Gastroesophageal sphincter (tissue), 4 donors: ENCODE results near the gene JAGN1. TPM values are rescaled to one million over a fixed set of nuclear protein-coding genes. Genes with fewer than 3 reads are reported as not detected.

Source experiments
- ATAC-seq: fragments of 150-250 bp; one replicate; pipeline ENCODE4 v1.9.1; 2016; ENCODE audit warnings: mild to moderate bottlenecking, moderate library complexity
- H3K27ac ChIP-seq, 4 donors: fragments of 200-600 bp; sonication (generic) in 3 of 4; 1 replicate in 3 of 4; 2 replicates in 1 of 4; pipeline ENCODE4 v1.5.1; 2016 to 2019
- H3K27me3 ChIP-seq: fragments of 200-600 bp; sonication (generic); one replicate; pipeline ENCODE4 v1.5.1; 2019
- H3K36me3 ChIP-seq, 2 donors: fragments of 200-600 bp; sonication (generic); one replicate each; pipeline ENCODE4 v1.5.1; 2019; ENCODE audit warnings: control low read depth in 1 of 2
- H3K4me1 ChIP-seq, 3 donors: fragments of 200-600 bp; sonication (generic); 1 replicate in 2 of 3; 2 replicates in 1 of 3; pipeline ENCODE4 v1.5.1; 2016 to 2019; ENCODE audit warnings: control low read depth in 2 of 3
- H3K4me3 ChIP-seq, 2 donors: fragments of 200-600 bp; sonication (generic); one replicate each; pipeline ENCODE4 v1.5.1; 2019; ENCODE audit warnings: mild to moderate bottlenecking in 1 of 2, moderate library complexity in 1 of 2
- H3K9me3 ChIP-seq, 3 donors: fragments of 200-600 bp; sonication (generic); one replicate each; pipeline ENCODE4 v1.5.1; 2017 to 2019; ENCODE audit warnings: control low read depth in 2 of 3
- CTCF ChIP-seq, 4 experiments: fragments of 200-600 bp in 2 of 4; fragments of 450-650 bp in 2 of 4; sonication (generic) in 1 of 4; IDR thresholded peaks; one replicate each; pipeline ENCODE4 v1.5.1; 2017 to 2019; ENCODE audit warnings: antibody characterized with exemption in 4 of 4, mild to moderate bottlenecking in 2 of 4, moderate library complexity in 2 of 4
- EP300 ChIP-seq: sonication (generic); formaldehyde crosslinking; IDR thresholded peaks from one replicate; pipeline ENCODE4 v1.6.1; 2017; ENCODE audit warnings: antibody characterized with exemption, mild to moderate bottlenecking
- POLR2A ChIP-seq, 2 donors: fragments of 450-650 bp; IDR thresholded peaks; one replicate each; pipeline ENCODE4 v1.6.1; 2017; ENCODE audit warnings: antibody characterized with exemption in 2 of 2, mild to moderate bottlenecking in 2 of 2, moderate library complexity in 1 of 2
- POLR2AphosphoS5 ChIP-seq: sonication (generic); formaldehyde crosslinking; IDR thresholded peaks from one replicate; pipeline ENCODE4 v1.6.1; 2017; ENCODE audit warnings: antibody characterized with exemption
- WGBS, 2 donors: methylation state at CpG; one replicate each; pipeline ENCODE4 v1.1.5; 2018; ENCODE audit warnings: low coverage in 1 of 2; 5-methylcytosine and 5-hydroxymethylcytosine counted together
- total RNA-seq, 4 donors: library from RNA; depleted of rRNA; stranded (reverse); fragments of >200 nt; gene quantifications; one replicate each; pipeline ENCODE4 v1.1.0, GENCODE V29; 2016

JAGN1 gene
- total RNA-seq, 4 donors from 2014 or later: 23.4 to 39.3 (median 31.7) TPM

GRCh38 chr3:9915254-9916141 is 25.1 kb downstream of the JAGN1 start:
- Histone ChIP-seq H3K4me3 (peak overlapping the region; percentile 43 to 65), H3K27me3 (no peaks in the 10 kb centered on the region), H3K27ac (peak overlapping the region; percentile 81 to 96 (median 92)), H3K9me3 (no peaks in the 10 kb centered on the region), H3K4me1 (peaks cover 0 to 57% (median 20%) of the 10 kb centered on the region in 3 donors), H3K36me3 (peaks cover 0 to 14% of the 10 kb centered on the region in 2 donors)
- TF ChIP-seq POLR2AphosphoS5 (peak; percentile 57), CTCF (IDR thresholded peaks at IDR 0.05) (peak in 3 of 4 experiments; percentile 65 to 77 (median 74)), POLR2A (IDR thresholded peaks at IDR 0.05) (peak in 1 of 2 donors; percentile 43), EP300 (no peak)
- peak; percentile 65 for ATAC-seq
- WGBS, 2 donors: 0% methylated on average over 3 of the region's 99 CpGs; no CpG with 5 or more reads in 1 of the 2 donors

- TF ChIP-seq POLR2A (IDR thresholded peaks at IDR 0.05): no peak
- no peak for TF ChIP-seq POLR2AphosphoS5
- TF ChIP-seq CTCF (IDR thresholded peaks at IDR 0.05): no peak
- no peak for TF ChIP-seq EP300
- peak; percentile 26 for ATAC-seq
- Histone ChIP-seq H3K27ac (peak overlapping the region; percentile 81 to 96 (median 92)), H3K4me1 (peaks cover 0 to 57% (median 20%) of the 10 kb centered on the region in 3 donors), H3K4me3 (peak overlapping the region; percentile 49 to 65), H3K36me3 (peaks cover 0 to 22% of the 10 kb centered on the region in 2 donors), H3K27me3 (no peaks in the 10 kb centered on the region), H3K9me3 (no peaks in the 10 kb centered on the region)
- 11 to 47% methylated on average over 3 to 4 of the region's 7 CpGs for WGBS, 2 donors
These were observed 25.9 kb downstream of the JAGN1 start for GRCh38 chr3:9916346-9916733.

GRCh38 chr3:9916734-9917680 is 26.6 kb downstream of the JAGN1 start, which contains the start of gene IL17RC:
IL17RC (plus strand) TSS chr3:9917098; CDS start chr3:9917316, 218 bp downstream.
- Histone ChIP-seq H3K27ac (peak within 1 kb of the TSS; percentile 81 to 96 (median 92)), H3K9me3 (no peaks in the 10 kb centered on the region), H3K4me1 (peaks cover 0 to 57% (median 20%) of the 10 kb centered on the region in 3 donors), H3K27me3 (no peaks in the 10 kb centered on the region), H3K36me3 (peaks cover 0 to 26% of the 10 kb centered on the region in 2 donors), H3K4me3 (peak within 1 kb of the TSS; percentile 49 to 65)
- peak; percentile 73 for TF ChIP-seq POLR2AphosphoS5
- peak in 1 of 2 donors; percentile 42 for TF ChIP-seq POLR2A (IDR thresholded peaks at IDR 0.05)
- peak in 1 of 4 experiments; percentile 24 for TF ChIP-seq CTCF (IDR thresholded peaks at IDR 0.05)
- TF ChIP-seq EP300: no peak
- peak; percentile 90 for ATAC-seq
- 0 to 40% methylated on average over 1 to 6 of the region's 19 CpGs for WGBS, 2 donors

GRCh38 chr3:9917820-9918219 is 27.4 kb downstream of the JAGN1 start:
- TF ChIP-seq POLR2AphosphoS5 (no peak), EP300 (no peak), CTCF (IDR thresholded peaks at IDR 0.05) (no peak), POLR2A (IDR thresholded peaks at IDR 0.05) (no peak)
- Histone ChIP-seq H3K27ac (peak overlapping the region in 3 of 4 donors; percentile 89 to 96 (median 94)), H3K27me3 (no peaks in the 10 kb centered on the region), H3K4me3 (peak overlapping the region in 1 of 2 donors; percentile 65), H3K4me1 (peaks cover 0 to 57% (median 20%) of the 10 kb centered on the region in 3 donors), H3K36me3 (peaks cover 0 to 27% of the 10 kb centered on the region in 2 donors), H3K9me3 (no peaks in the 10 kb centered on the region)
- ATAC-seq: no peak
- WGBS, 2 donors: 80% methylated on average over 2 of the region's 10 CpGs; no CpG with 5 or more reads in 1 of the 2 donors
